IMR-90 (cell line): ENCODE results near the gene ATP1A3. TPM values are rescaled to one million over a fixed set of nuclear protein-coding genes. Genes with fewer than 3 reads are reported as not detected.

ENCODE experiments used
- ATAC-seq: fragments of 200-7000 bp; cut with Tn5 transposase; 2 replicates; pipeline ENCODE4 v1.9.1; 2020; ENCODE audit warnings: low read depth, mild to moderate bottlenecking, moderate library complexity
- BruUV-seq: library from RNA; stranded (reverse); fragments of 400-500 nt; replicated peaks from 2 replicates; lab custom pipeline; 2021; lab: Mats Ljungman, UMichigan
- CTCF ChIA-PET: fragments of 300-600 bp; formaldehyde crosslinking; extraction: SDS; loops from one replicate; lab custom pipeline; 2021; ENCODE audit warnings: antibody characterized with exemption; lab: Yijun Ruan, JAX
- POLR2A ChIA-PET: fragments of 300-600 bp; sonication (Branson Sonifier 250); formaldehyde crosslinking; loops from one replicate; lab custom pipeline; 2022; ENCODE audit warnings: antibody characterized with exemption; ENCODE audit not compliant: unreplicated experiment; lab: Charles Lee
- DNase-seq: peaks from one replicate; pipeline ENCODE4 v3.0.0; 2013
- H2AFZ ChIP-seq: replicated peaks from 2 replicates; pipeline ENCODE3; 2013; ENCODE audit warnings: low read length, mild to moderate bottlenecking; ENCODE audit not compliant: poor library complexity
- H2AK5ac ChIP-seq: 2 replicates; pipeline ENCODE4 v1.6.1; 2013; ENCODE audit warnings: low read depth, low read length, inconsistent platforms
- H2AK9ac ChIP-seq: replicated peaks from 2 replicates; pipeline ENCODE3; 2013; ENCODE audit warnings: mild to moderate bottlenecking, low read depth, low read length, moderate library complexity; ENCODE audit not compliant: poor library complexity
- H2BK120ac ChIP-seq: 2 replicates; pipeline ENCODE4 v1.6.1; 2013; ENCODE audit warnings: low read depth, low read length, inconsistent platforms
- H2BK15ac ChIP-seq: 3 replicates; pipeline ENCODE4 v1.6.1; 2013; ENCODE audit warnings: low read depth, low read length, inconsistent platforms
- H2BK20ac ChIP-seq: 2 replicates; pipeline ENCODE4 v1.6.1; 2013; ENCODE audit warnings: low read depth, mild to moderate bottlenecking, inconsistent platforms, low read length, moderate library complexity
- H2BK5ac ChIP-seq: 2 replicates; pipeline ENCODE4 v1.6.1; 2013; ENCODE audit warnings: mild to moderate bottlenecking, low read depth, low read length, inconsistent platforms; ENCODE audit not compliant: poor library complexity, severe bottlenecking
- H3K14ac ChIP-seq: replicated peaks from 2 replicates; pipeline ENCODE4 v1.6.1; 2013; ENCODE audit warnings: low read depth, low read length, inconsistent platforms
- H3K18ac ChIP-seq: 2 replicates; pipeline ENCODE4 v1.6.1; 2013; ENCODE audit warnings: low read depth, low read length, control low read depth
- H3K23ac ChIP-seq: 2 replicates; pipeline ENCODE4 v1.6.1; 2013; ENCODE audit warnings: low read depth, low read length, inconsistent platforms
- H3K27ac ChIP-seq: 2 replicates; pipeline ENCODE4 v1.5.1; 2013; ENCODE audit warnings: mild to moderate bottlenecking, control low read depth, low read length; ENCODE audit not compliant: insufficient read depth
- H3K27me3 ChIP-seq: 2 replicates; pipeline ENCODE4 v1.6.1; 2013; ENCODE audit warnings: low read length; ENCODE audit not compliant: control insufficient read depth, insufficient read depth
- H3K36me3 ChIP-seq: 2 replicates; pipeline ENCODE4 v1.6.1; 2013; ENCODE audit warnings: low read length, mixed read lengths; ENCODE audit not compliant: control insufficient read depth, insufficient read depth
- H3K4ac ChIP-seq: 2 replicates; pipeline ENCODE4 v1.6.1; 2013; ENCODE audit warnings: low read depth, low read length, inconsistent platforms
- H3K4me1 ChIP-seq: 2 replicates; pipeline ENCODE4 v1.6.1; 2013; ENCODE audit warnings: low read length, mixed read lengths; ENCODE audit not compliant: control insufficient read depth, insufficient read depth
- H3K4me2 ChIP-seq: 2 replicates; pipeline ENCODE4 v1.6.1; 2013; ENCODE audit warnings: low read depth, mild to moderate bottlenecking, control low read depth, low read length, moderate library complexity
- H3K4me3 ChIP-seq: 2 replicates; pipeline ENCODE4 v1.5.1; 2013; ENCODE audit warnings: low read depth, mild to moderate bottlenecking, control low read depth, low read length, moderate library complexity; ENCODE audit not compliant: insufficient read depth
- H3K56ac ChIP-seq: 2 replicates; pipeline ENCODE4 v1.6.1; 2013; ENCODE audit warnings: low read length, inconsistent platforms; ENCODE audit not compliant: insufficient read depth; ENCODE audit errors: extremely low read depth
- H3K79me1 ChIP-seq, 2 experiments: 2 replicates each; pipeline ENCODE4 v1.6.1; 2013; ENCODE audit warnings: low read length in 2 of 2, inconsistent platforms in 1 of 2, low read depth in 1 of 2
- H3K9ac ChIP-seq: 2 replicates; pipeline ENCODE4 v1.6.1; 2013; ENCODE audit warnings: low read depth, low read length, control low read depth
- H3K9me1 ChIP-seq: 2 replicates; pipeline ENCODE4 v1.6.1; 2013; ENCODE audit warnings: low read length, inconsistent platforms; ENCODE audit not compliant: insufficient read depth
- H3K9me3 ChIP-seq: 2 replicates; pipeline ENCODE4 v1.6.1; 2013; ENCODE audit warnings: low read length; ENCODE audit not compliant: control insufficient read depth, insufficient read depth
- H4K20me1 ChIP-seq: 2 replicates; pipeline ENCODE4 v1.6.1; 2013; ENCODE audit warnings: low read length, inconsistent platforms; ENCODE audit not compliant: insufficient read depth
- H4K5ac ChIP-seq: 2 replicates; pipeline ENCODE4 v1.6.1; 2013; ENCODE audit warnings: mild to moderate bottlenecking, low read depth, low read length, control low read depth
- H4K8ac ChIP-seq, 2 experiments: 2 replicates each; pipeline ENCODE4 v1.6.1; 2013; ENCODE audit warnings: low read depth in 2 of 2, low read length in 2 of 2, control low read depth in 1 of 2, inconsistent platforms in 1 of 2
- H4K91ac ChIP-seq: 2 replicates; pipeline ENCODE4 v1.6.1; 2013; ENCODE audit warnings: low read depth, low read length, inconsistent platforms; ENCODE audit not compliant: insufficient read depth
- BHLHE40 ChIP-seq: fragments of 150-350 bp; IDR thresholded peaks from 2 replicates; pipeline ENCODE4 v1.6.1; 2016; ENCODE audit warnings: mild to moderate bottlenecking, low read depth, low read length
- CEBPB ChIP-seq: IDR thresholded peaks from 2 replicates; pipeline ENCODE4 v1.6.1; 2012; ENCODE audit warnings: low read depth, low read length, improper control_type of control experiment
- FOS ChIP-seq: fragments of 150-350 bp; IDR thresholded peaks from 2 replicates; pipeline ENCODE4 v1.6.1; 2016; ENCODE audit warnings: low read depth, low read length
- MAFK ChIP-seq: IDR thresholded peaks from 2 replicates; pipeline ENCODE4 v1.6.1; 2012; ENCODE audit warnings: low read depth, low read length, improper control_type of control experiment
- MAZ ChIP-seq: IDR thresholded peaks from 2 replicates; pipeline ENCODE4 v1.6.1; 2012; ENCODE audit warnings: low read depth, mild to moderate bottlenecking, low read length, improper control_type of control experiment, moderate library complexity, borderline replicate concordance
- POLR2A ChIP-seq: IDR thresholded peaks from 2 replicates; pipeline ENCODE4 v1.6.1; 2012; ENCODE audit warnings: mild to moderate bottlenecking, low read depth, low read length
- RFX5 ChIP-seq: IDR thresholded peaks from 2 replicates; pipeline ENCODE4 v1.8.0; 2012; ENCODE audit warnings: low read depth, mild to moderate bottlenecking, low read length, moderate library complexity
- WGBS, 2 experiments: methylation state at CpG; one replicate each; pipeline versions ENCODE4 v1.1.5 to v1.1.7; 2013; ENCODE audit warnings: missing lambda C conversion rate in 2 of 2; ENCODE audit not compliant: insufficient read length in 1 of 2; ENCODE audit errors: extremely low coverage in 2 of 2; 5-methylcytosine and 5-hydroxymethylcytosine counted together
- dilution Hi-C: fragments of 300-500 bp; cut with HindIII; formaldehyde crosslinking; loops from one replicate; pipeline ENCODE4 v1.14.3; 2018; ENCODE audit warnings: low sequenced_read_pairs; ENCODE audit not compliant: unreplicated experiment
- in situ Hi-C: fragments of 300-500 bp; cut with MboI; formaldehyde crosslinking; loops from 3 replicates; pipeline ENCODE4 v1.14.3; 2019; ENCODE audit warnings: low sequenced_read_pairs, inconsistent platforms, mixed read lengths
- intact Hi-C: fragments of 100-400 bp; cut with micrococcal nuclease; formaldehyde crosslinking; loops from 2 replicates; pipeline ENCODE4 v1.10.0; 2022
- polyA plus RNA-seq, 3 experiments: library from polyadenylated mRNA; depleted of rRNA; stranded (reverse); fragments of >200 nt; gene quantifications; 2 replicates each; pipeline ENCODE4 v1.2.3, GENCODE V29; 2012; ENCODE audit warnings: low replicate concordance in 1 of 3
- total RNA-seq: library from RNA; depleted of rRNA; stranded (reverse); fragments of >200 nt; gene quantifications from 2 replicates; pipeline ENCODE4 v1.2.3, GENCODE V29; 2012
- TF ChIP-seq, protein P1 (sequence below): fragments of 150-350 bp; IDR thresholded peaks from 2 replicates; pipeline ENCODE4 v1.6.1; 2016; ENCODE audit warnings: low read depth, mild to moderate bottlenecking, low read length, moderate library complexity, borderline replicate concordance

ATP1A3 gene
- total and polyA plus RNA-seq, 2 of the 4 experiments (the other 2 are of a cell fraction): under 0.01 to 0.12 TPM

DNA sequence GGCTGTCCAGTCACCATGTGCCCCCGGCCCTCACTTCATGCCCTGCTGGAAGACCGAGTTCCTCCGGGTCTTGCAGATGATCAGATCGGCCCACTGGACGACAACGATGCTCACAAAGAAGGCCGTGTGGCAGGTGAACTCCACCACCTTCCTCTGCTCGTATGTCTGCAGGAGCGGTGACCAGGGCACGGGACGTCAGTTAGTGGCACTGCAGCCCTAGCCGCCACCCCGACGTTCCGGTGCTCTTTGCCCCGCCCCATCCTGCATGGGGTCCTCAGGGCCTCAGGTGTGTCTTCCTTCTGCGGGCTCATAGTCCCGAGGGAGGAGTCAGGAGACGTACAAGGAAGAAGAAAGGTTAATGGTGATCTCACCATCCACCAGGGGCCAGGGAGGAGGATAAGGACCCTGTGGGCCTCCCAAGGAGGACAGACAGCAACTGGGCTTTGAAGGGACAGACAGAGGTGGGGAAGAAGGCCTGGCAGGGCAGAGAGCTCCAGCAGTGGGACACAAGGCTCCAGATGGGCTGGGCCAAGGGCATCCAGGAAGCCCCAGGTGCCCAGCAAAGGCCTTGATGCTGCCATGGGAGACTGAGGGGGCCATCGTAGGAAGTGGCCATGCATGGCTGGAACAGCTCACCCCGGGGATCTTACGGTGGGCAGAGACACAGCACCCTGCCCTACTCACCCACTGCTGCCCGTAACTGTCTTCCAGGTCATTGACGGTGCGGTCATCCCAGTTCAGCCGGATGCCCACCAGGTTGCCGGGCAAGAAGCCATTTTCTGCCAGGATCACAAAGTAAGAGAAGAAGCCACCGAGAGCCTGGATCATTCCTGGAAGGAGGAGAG, 25.1 kb downstream of the ATP1A3 start (continued):
- no peak for TF ChIP-seq MAZ

DNA sequence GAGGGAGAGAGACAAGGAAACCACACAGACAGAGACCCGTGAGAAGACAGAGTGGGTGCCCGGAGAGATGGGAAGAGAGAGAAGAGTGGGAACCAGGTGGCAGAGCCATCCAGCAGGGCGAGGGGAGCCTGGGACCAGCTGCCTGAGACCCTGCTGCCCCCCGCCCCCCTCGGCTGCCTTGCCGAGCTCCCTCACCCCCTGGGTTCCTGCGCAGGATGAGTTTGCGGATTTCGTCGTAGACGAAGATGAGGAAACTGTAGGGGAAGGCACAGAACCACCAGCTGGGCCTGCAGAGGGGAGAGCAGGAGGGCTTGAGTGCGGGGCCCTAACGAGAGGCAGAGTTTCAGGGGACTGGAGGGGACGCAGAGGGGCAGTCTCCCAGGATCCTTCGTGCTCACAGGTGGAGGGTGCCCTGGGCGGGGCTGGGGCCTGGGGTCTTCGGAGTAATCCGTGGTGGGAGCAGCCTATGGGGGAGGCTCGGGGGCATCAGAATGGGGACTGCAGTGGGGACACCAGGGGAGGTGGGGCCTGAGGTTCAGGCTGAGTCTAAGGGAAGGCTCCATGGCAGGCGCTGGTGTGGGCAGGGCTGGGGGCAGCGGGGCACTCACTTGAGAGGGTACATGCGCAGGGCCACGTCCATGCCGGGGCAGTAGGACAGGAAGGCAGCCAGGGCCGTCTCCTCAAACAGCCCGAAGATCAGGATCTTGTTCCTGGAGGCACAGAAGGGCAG, 26.8 kb downstream of the ATP1A3 start:
- no peak for DNase-seq
- 65% methylated on average over 13 of the region's 26 CpGs; no CpG with 5 or more reads in 1 of the 2 experiments for WGBS, 2 experiments
- Histone ChIP-seq H3K23ac (no peak overlapping the region), H4K8ac (no peak overlapping the region), H2AFZ (no peak overlapping the region), H4K91ac (no peak overlapping the region), H3K56ac (no peak overlapping the region), H2AK9ac (no peak overlapping the region), H2BK15ac (no peak overlapping the region), H2AK5ac (no peak overlapping the region), H3K4me1 (no peaks in the 10 kb centered on the region), H3K14ac (no peak overlapping the region), H3K9ac (no peak overlapping the region), H3K4ac (no peak overlapping the region), H3K36me3 (no peaks in the 10 kb centered on the region), H4K5ac (no peak overlapping the region), H2BK5ac (no peak overlapping the region), H4K20me1 (no peaks in the 10 kb centered on the region), H2BK120ac (no peak overlapping the region), H3K18ac (no peak overlapping the region), H3K27me3 (peaks cover 25% of the 10 kb centered on the region), H3K4me2 (no peak overlapping the region), H3K9me1 (no peaks in the 10 kb centered on the region), H3K79me1 (no peaks in the 10 kb centered on the region), H3K27ac (no peak overlapping the region), H3K9me3 (no peaks in the 10 kb centered on the region), H2BK20ac (no peak overlapping the region), H3K4me3 (no peak overlapping the region)
- no peak for ATAC-seq
- ChIA-PET CTCF (no interaction called here), POLR2A (no interaction called here)
- in situ Hi-C loops: no loop called here
- TF ChIP-seq POLR2A: no peak
- TF ChIP-seq MAFK: no peak
- TF ChIP-seq, protein P1, sequence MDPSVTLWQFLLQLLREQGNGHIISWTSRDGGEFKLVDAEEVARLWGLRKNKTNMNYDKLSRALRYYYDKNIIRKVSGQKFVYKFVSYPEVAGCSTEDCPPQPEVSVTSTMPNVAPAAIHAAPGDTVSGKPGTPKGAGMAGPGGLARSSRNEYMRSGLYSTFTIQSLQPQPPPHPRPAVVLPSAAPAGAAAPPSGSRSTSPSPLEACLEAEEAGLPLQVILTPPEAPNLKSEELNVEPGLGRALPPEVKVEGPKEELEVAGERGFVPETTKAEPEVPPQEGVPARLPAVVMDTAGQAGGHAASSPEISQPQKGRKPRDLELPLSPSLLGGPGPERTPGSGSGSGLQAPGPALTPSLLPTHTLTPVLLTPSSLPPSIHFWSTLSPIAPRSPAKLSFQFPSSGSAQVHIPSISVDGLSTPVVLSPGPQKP: no peak
- TF ChIP-seq MAZ: no peak
- no peak for TF ChIP-seq RFX5
- no peak for TF ChIP-seq BHLHE40
- TF ChIP-seq FOS: no peak
- TF ChIP-seq CEBPB: no peak
- dilution Hi-C loops: no loop called here
- no TSS peak for BruUV-seq
- intact Hi-C loops: no loop called here
